ENCODE results near the gene MEF2B. TPM values are rescaled to one million over a fixed set of nuclear protein-coding genes. Genes with fewer than 3 reads are reported as not detected.

Gene MEF2B
- polyA plus RNA-seq, 1 donor from 2014 or later, result 0.22 TPM

GRCh38 chr19:19171821-19172532 lies 1.9 kb upstream of the MEF2B start:
- Histone ChIP-seq H3K9me2 (ENCODE audit: insufficient read depth, low read length) (no peaks in the 10 kb centered on the region), H3K27ac (ENCODE audit: low read length) (no peak overlapping the region), H3F3A (ENCODE audit: insufficient read depth, low read length, poor library complexity, severe bottlenecking) (no peaks in the 10 kb centered on the region), H2AFZ (ENCODE audit: low read depth, low read length) (no peak overlapping the region), H3K4me3 (ENCODE audit: low read length) (no peak overlapping the region), H3K36me3 (ENCODE audit: insufficient read depth, low read length) (no peaks in the 10 kb centered on the region), H3K79me2 (replicated peaks; ENCODE audit: insufficient read depth, low read length) (no peaks in the 10 kb centered on the region), H3K4me2 (ENCODE audit: low read length) (no peak overlapping the region), H3K27me3 (ENCODE audit: insufficient read depth, low read depth, low read length) (peaks cover 14% of the 10 kb centered on the region), H3K9ac (ENCODE audit: low read length) (no peak overlapping the region), H3K9me3 (ENCODE audit: low read length) (no peaks in the 10 kb centered on the region), H4K20me1 (ENCODE audit: insufficient read depth) (no peaks in the 10 kb centered on the region)
- TF ChIP-seq REST (IDR thresholded peaks at IDR 0.05; ENCODE audit: borderline replicate concordance) (no peak), POLR2AphosphoS5 (IDR thresholded peaks at IDR 0.05) (no peak), MXI1 (conservative IDR thresholded peaks at IDR 0.05; ENCODE audit: poor library complexity, severe bottlenecking) (no peak), RAD21 (conservative IDR thresholded peaks at IDR 0.05) (no peak), EP300 (conservative IDR thresholded peaks at IDR 0.05; ENCODE audit: poor library complexity, severe bottlenecking) (no peak)

- TF ChIP-seq SMC3 (conservative IDR thresholded peaks at IDR 0.05; ENCODE audit: poor library complexity) (no peak), CTCF (IDR thresholded peaks at IDR 0.05; ENCODE audit: poor library complexity, severe bottlenecking) (no peak), RAD21 (conservative IDR thresholded peaks at IDR 0.05) (no peak), REST (IDR thresholded peaks at IDR 0.05; ENCODE audit: borderline replicate concordance) (no peak), EZH2 (IDR thresholded peaks at IDR 0.05; ENCODE audit: borderline replicate concordance, insufficient read depth, low read length, poor library complexity, severe bottlenecking) (no peak), EP300 (conservative IDR thresholded peaks at IDR 0.05; ENCODE audit: poor library complexity, severe bottlenecking) (no peak), TAF1 (IDR thresholded peaks at IDR 0.05; ENCODE audit: low read depth) (no peak)
- H3K36me3 ChIP-seq (ENCODE audit: insufficient read depth, low read length), result no peaks in the 10 kb centered on the region
- H3K27ac ChIP-seq (ENCODE audit: low read length), result no peak overlapping the region
- no peaks in the 10 kb centered on the region for H3F3A ChIP-seq (ENCODE audit: insufficient read depth, low read length, poor library complexity, severe bottlenecking)
- no peaks in the 10 kb centered on the region for H3K79me2 ChIP-seq (replicated peaks; ENCODE audit: insufficient read depth, low read length)
- H2AFZ ChIP-seq (ENCODE audit: low read depth, low read length), result no peak overlapping the region
- no peaks in the 10 kb centered on the region for H3K9me2 ChIP-seq (ENCODE audit: insufficient read depth, low read length)
- no peak overlapping the region for H3K4me2 ChIP-seq (ENCODE audit: low read length)
- H4K20me1 ChIP-seq (ENCODE audit: insufficient read depth), result no peaks in the 10 kb centered on the region
- H3K9ac ChIP-seq (ENCODE audit: low read length), result no peak overlapping the region
- H3K9me3 ChIP-seq (ENCODE audit: low read length), result no peaks in the 10 kb centered on the region
- no peak overlapping the region for H3K4me3 ChIP-seq (ENCODE audit: low read length)
- H3K27me3 ChIP-seq (ENCODE audit: insufficient read depth, low read depth, low read length), result peaks cover 14% of the 10 kb centered on the region
Observed at GRCh38 chr19:19170873-19171672, 1.0 kb upstream of the MEF2B start.
